CD4-positive, alpha-beta T cell treated with Interleukin-15 for 1 hour (primary cell): ENCODE measurements around the gene SLC34A3.

Experiments
- DNase-seq: peaks from one replicate; pipeline ENCODE4 v3.0.0-alpha.2; 2020

The SLC34A3 gene

GRCh38 chr9:137278721-137279711 is 48.3 kb downstream of the SLC34A3 start:
- no peak for DNase-seq

DNA sequence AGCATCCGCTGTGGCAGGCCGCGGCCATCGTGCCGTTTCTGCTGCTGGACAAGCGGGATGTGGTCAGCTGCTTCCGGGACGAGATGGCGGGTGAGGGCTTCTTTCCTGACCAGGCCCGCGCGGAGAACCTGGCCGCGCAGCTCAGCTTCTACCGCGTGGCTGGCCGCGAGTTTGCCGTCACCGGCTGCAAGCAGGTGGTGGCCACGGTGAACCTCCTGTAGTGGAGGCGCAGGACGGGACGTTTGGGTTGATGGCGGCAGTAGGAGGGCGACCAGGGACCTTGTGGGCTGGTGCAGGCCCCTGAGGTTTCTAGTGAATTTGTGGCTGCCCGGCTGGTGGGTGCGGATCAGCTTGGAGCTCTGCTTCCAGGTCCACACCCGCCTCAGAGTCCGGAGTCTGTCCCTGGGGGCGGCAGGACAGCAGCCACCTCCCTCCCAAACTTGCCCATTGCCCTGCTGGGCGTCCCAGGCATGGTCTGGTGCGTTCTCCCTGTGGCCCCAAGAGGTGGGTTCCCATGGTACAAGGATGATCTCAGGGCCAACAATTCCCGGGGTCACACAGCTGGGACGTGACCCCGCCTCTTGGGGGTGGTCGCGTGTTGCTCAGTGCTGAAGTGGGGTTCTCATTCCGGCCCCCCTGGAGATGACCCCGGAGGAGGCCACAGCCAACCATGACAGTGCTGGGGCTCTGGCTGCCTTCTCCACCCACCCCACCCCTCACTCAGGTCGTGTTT is 49.2 kb downstream of the SLC34A3 start:
- DNase-seq, result no peak

- peak; percentile 29 for DNase-seq
These were observed 50.0 kb downstream of the SLC34A3 start for GRCh38 chr9:137280474-137281344.

GRCh38 chr9:137281345-137282116 is 50.8 kb downstream of the SLC34A3 start:
- no peak for DNase-seq
